ENCODE results near the gene SEMA3C.

SEMA3C gene

DNA sequence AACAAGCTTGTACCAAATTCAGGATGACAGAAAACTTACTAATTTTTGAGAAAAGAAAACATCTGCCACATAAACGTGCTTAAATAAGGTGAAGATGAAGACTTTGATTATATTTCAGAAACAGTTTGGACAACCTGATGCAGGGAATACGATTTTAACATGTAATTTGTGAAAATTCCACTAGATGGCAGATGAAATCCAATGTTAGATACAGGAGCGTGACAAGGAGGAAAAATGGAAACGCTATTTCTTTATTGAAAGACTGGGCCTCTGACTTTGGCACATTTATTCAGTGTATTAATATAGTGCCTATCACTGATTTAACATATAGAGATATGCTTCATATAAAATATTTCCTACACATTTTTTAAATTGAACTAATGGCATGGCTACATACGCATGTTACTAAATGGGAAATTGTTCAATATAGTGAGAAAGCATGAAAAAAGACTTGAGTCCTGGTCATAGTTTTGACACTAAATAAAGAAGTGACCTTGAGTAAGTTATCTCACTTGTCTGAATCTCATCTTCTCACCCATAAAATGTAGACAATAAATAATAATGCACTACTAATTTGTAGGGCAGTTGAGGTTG is 219.7 kb downstream of the SEMA3C start:
- no peak for DNase-seq (ENCODE audit: low read depth in 2 of 2)

Measured in activated CD8-positive, alpha-beta memory T cell treated with anti-CD3 and anti-CD28 coated beads for 4 hours (primary cell).